Caki2 (cell line): ENCODE results near the gene MTFR1L. TPM values are rescaled to one million over a fixed set of nuclear protein-coding genes. Genes with fewer than 3 reads are reported as not detected.
"Not testable (repeated sequence)": the region's sequence is repeated elsewhere in the genome, so short reads cannot be mapped to it uniquely, and the experiment has no call there.

ENCODE experiments used
- DNase-seq: peaks from one replicate; pipeline ENCODE4 v3.0.0-alpha.2; 2015; ENCODE audit warnings: low read depth
- in situ Hi-C: cut with HindIII; loops from 2 replicates; pipeline ENCODE4 v1.10.0; 2016; ENCODE audit warnings: low sequenced_read_pairs, low pct_unique_long_range_greater_than_20kb, mixed read lengths
- total RNA-seq: library from RNA; depleted of rRNA; stranded (reverse); fragments of >200 nt; shearing (Covaris generic); gene quantifications from 2 replicates; pipeline ENCODE4 v1.2.3, GENCODE V29; 2014; ENCODE audit warnings: low replicate concordance

The MTFR1L gene
- total RNA-seq, 1 experiment from 2014 or later, result 12.3 TPM

- DNase-seq, result no peak
- in situ Hi-C loops, result no loop called here
These were observed 3.5 kb upstream of the MTFR1L start for GRCh38 chr1:25816112-25816718.

DNA sequence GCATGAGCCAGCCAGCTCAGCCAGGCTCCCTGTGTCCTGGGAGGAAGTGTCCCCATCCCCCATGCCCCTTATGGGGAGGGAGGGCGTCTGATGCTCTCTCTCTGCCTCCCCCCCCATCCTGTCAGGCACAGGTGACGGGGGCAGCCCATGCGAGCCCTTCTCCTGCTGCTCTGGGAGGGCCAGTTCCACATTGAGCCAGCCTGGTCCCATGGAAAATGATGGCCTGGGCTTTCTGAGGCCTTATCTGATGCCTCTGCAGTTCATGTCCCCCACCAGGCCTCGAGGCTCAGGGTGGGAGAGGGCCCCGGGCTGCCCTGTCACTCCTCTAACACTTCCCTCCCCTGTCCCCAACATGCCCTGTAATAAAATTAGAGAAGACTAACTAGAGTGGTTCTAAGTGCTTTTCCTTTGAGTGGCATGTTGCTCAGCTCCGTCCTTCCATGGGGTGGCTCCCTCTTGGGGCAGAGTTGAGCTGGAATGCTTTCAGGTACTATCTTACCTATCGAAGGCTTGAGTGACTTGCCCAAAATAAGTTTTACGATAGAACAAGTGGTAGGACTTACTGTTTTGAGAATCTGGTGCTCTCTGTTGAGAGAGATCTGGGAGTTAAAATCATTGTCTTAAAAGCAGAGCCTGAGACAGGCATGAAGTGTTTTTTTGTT is 1.8 kb upstream of the MTFR1L start:
- no peak for DNase-seq
- in situ Hi-C loops, result no loop called here

DNA sequence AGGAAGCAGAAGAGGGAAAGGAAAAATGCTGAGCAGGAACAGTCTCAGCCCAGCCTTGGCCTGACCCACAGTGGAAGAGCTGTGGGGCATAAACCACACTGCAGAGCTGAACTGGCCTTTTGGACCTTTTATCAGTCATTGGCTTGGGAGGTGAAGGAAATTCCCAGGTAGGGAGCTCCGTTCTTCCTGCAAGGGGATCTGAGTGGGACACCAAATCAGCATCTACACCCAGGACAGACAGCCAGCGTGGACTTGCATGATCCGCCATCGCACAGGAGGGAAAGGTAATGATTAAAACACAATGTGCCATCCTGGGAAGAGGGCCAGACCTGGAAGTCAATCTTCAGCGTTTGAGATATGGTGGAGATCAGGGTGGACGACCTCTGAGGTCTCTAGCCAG is 1.2 kb upstream of the MTFR1L start:
- no peak for DNase-seq
- in situ Hi-C loops, result no loop called here

DNA sequence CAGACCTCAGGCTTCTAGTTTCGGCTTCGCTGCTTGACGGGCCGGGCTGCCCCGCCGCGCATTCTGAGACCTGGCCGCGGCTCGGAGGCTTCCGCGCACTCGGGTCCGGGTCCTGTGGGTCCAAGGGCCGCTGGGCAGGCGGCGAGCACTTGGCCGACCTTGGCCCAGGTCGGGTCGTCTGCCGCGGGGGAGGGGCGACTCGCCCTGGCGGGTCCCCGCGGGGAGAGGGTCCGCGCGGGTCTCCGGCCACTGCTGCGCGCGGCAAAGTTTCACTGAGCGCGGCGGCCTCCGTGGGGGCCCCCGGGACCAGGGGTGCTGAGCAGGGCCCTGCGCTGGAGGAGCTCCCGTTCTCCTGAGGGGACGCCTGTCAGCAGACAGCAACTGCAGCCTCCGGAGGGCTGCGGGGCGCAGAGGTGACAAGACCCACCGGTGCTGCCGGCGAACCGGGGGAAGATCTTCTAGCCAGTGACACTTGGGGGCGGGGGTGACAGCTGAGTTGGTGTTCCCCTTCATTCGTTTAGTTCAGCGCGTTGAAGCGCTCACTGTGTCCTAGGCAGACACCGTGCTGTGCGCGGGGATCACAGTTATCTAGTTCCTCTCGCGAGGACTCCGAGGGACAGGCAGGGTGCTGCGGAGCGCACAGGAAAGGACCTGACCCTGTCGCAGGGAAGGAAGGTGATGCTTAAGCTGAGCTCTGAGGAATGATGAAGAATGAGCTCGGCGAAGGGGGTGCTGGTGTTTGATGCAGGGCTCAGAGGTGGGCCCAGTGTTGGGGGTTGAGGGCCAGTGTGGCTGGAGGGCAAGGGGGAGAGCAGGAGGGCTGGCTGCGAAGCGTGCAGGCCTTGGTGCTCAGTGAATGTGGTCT is 725 bp downstream of the MTFR1L start:
- peak; percentile 46 for DNase-seq
- in situ Hi-C loops, result no loop called here

- DNase-seq, result no peak
- in situ Hi-C loops, result no loop called here
These were observed 1.3 kb downstream of the MTFR1L start for GRCh38 chr1:25821112-25821476.

GRCh38 chr1:25821630-25822091 is 1.9 kb downstream of the MTFR1L start:
- in situ Hi-C loops, result no loop called here

GRCh38 chr1:25825605-25826004 is 5.9 kb downstream of the MTFR1L start:
- no peak for DNase-seq
- in situ Hi-C loops, result no loop called here

More at GRCh38 chr1:25821630-25822091, 1.9 kb downstream of the MTFR1L start:
- peak; percentile 51 for DNase-seq

DNA sequence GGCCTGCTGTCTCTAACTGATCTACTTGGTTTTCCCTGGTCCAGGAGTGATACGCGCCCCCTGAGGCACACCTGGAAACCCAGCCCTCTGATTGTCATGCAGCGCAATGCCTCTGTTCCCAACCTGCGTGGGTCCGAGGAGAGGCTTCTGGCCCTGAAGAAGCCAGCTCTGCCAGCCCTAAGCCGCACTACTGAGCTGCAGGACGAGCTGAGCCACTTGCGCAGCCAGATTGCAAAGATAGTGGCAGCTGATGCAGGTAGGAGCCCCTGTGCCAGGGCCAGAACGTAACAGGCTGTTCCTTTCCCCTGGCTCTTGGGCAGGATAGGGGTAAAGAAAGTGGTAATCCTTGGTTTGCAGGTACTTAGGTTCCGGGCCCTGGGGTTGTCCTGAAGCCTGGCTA is 6.8 kb downstream of the MTFR1L start:
- in situ Hi-C loops, result no loop called here

DNA sequence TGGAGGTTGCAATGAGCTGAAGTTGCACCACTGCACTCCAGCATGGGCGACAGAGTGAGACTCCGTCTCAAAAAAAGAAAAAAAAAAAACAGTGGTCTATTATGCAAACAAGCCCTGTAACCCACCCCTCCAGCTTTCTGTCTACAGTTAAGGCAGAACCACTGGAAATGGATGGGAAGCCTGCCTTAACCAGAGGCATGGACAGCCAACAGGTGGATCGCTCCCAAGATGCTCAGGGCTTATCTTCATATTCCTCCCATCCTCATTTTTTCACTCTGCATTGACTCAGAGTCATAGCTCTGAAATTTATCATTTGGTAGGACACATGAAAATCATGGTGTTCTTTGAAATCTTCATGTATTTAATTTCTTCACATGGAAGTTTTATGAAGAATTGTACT is 8.7 kb downstream of the MTFR1L start:
- in situ Hi-C loops, result no loop called here
- no peak for DNase-seq

More for the DNA sequence above, 6.8 kb downstream of the MTFR1L start:
- DNase-seq, result no peak

DNA sequence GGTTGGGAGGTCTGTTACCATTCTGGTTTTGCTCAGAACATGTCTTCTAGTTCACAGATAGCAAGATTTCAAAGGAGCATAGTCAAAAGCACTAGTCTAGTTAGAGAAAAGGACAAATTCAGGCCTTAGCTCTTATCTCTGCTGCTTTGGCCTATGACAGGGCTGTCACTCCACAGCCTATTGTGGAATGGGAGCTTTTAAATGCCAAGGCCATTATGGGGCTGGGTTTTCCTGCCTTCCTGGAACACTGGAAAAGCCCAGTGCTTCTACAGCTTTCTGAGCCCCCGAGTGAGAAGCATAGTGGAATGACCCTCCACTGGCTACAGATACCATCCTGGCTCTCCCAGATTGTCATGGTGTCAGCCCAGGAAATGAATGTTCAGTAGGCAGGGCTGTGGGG is 9.3 kb downstream of the MTFR1L start:
- in situ Hi-C loops, result no loop called here
- no peak for DNase-seq

DNA sequence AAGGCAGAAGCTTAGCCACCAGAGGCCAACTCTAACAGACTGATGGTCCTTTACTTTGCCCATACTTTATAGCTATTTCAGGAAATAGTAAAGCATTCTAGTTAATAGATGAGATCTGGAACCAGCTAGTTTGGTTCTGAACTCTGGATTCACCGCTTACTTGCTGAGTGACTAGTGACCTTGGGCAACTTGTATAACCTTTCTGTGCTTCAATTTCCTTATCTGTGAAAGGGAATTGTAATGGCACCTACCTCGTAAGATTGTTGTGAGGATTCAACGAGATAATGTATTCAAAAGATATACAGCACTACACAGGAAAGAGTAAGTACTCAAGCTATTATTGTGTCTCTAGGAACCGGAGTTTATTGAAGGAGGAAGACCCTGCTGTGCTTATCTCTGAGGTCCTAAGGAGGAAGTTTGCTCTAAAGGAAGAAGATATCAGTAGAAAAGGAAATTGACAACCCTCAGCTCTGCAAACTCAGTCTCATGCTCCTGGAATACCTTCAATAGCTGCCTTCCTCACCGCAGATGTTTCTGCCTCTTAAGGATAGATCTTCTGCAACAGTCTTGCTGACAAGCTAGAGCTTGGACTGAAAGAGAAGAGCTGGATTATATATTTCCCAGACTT is 11.9 kb downstream of the MTFR1L start:
- no peak for DNase-seq
- in situ Hi-C loops, result no loop called here

- no peak for DNase-seq
- in situ Hi-C loops, result no loop called here
These were observed 12.7 kb downstream of the MTFR1L start for GRCh38 chr1:25832336-25833037.

GRCh38 chr1:25833158-25833557 is 13.4 kb downstream of the MTFR1L start:
- DNase-seq, result no peak
- in situ Hi-C loops, result no loop called here

GRCh38 chr1:25834894-25835293 is 15.1 kb downstream of the MTFR1L start:
- in situ Hi-C loops, result no loop called here
- no peak for DNase-seq

- in situ Hi-C loops, result no loop called here
- DNase-seq, result no peak
These were observed 16.9 kb downstream of the MTFR1L start for GRCh38 chr1:25836695-25837094.

- in situ Hi-C loops, result no loop called here
- peak; percentile 27 for DNase-seq
These were observed 17.6 kb downstream of the MTFR1L start for GRCh38 chr1:25837262-25837875.

DNA sequence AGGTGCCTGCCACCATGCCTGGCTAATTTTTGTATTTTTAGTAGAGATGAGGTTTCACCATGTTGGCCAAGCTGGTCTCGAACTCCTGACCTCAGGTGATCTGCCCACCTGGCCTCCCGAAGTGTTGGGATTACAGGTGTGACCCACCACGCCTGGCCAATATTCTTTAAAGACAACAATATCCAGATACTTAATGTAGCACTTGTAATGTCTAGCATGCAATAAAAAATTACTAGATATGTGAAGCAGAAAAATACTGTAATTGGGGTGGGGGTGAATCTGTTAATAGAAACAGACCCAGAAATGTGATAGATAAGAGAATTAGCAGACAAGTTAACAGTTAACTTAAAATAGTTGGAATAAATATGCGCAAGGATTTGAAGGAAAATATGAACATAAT is 20.1 kb downstream of the MTFR1L start:
- DNase-seq, in situ Hi-C loops: not testable (repeated sequence)

DNA sequence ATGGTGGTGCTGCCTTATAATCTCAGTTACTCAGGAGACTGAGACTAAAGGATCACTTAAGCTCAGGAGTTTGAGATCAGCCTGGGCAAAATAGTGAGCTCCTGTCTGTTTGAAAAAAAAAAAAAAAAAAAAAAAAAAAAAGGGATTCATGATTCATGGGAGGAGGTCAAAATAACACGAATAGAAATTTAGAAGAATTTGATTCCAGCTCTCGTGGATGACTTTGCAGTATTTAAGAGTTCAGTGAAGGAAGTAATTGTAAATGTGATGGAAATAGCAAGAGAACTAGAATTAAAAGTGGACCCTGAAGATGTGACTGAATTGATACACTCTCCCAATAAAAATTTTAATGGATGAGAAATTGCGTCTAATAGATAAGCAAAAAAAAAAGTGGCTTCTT is 23.7 kb downstream of the MTFR1L start:
- in situ Hi-C loops, result no loop called here
- DNase-seq, result no peak
